ENCODE results near the gene TELO2. TPM values are rescaled to one million over a fixed set of nuclear protein-coding genes. Genes with fewer than 3 reads are reported as not detected.
A peak's percentile ranks its signal among the peaks of the same experiment; 100 is the strongest.

The TELO2 gene
- total and polyA plus RNA-seq, 11 donors, result 11.8 to 29.6 (median 17.0) TPM

GRCh38 chr16:1509307-1510221 is 16.4 kb downstream of the TELO2 start:
- WGBS, 4 donors, result 37 to 55% (median 44%) methylated on average over 26 to 44 of the region's 44 CpGs
- H3K36me3 ChIP-seq, result peaks cover 0 to 36% (median 10%) of the 10 kb centered on the region in 9 donors
- H3K27me3 ChIP-seq, result no peaks in the 10 kb centered on the region
- intact Hi-C loops (cut with DNase I), result no loop called here
- H3K4me1 ChIP-seq, result peaks cover 6 to 44% (median 24%) of the 10 kb centered on the region in 12 donors
- no peak for TF ChIP-seq CTCF (IDR thresholded peaks at IDR 0.05)
- TF ChIP-seq POLR2A (IDR thresholded peaks at IDR 0.05), result peak; percentile 13 to 40
- peak overlapping the region; percentile 78 to 96 (median 86) for H3K27ac ChIP-seq
- ATAC-seq (peak; percentile 88 to 93 (median 92)), DNase-seq (peak; percentile 72 to 88 (median 84))
- H3K9me3 ChIP-seq, result peaks cover 0 to 8% (median 2%) of the 10 kb centered on the region in 12 donors
- peak overlapping the region in 2 of 12 donors; percentile 3 to 11 for H3K4me3 ChIP-seq

DNA sequence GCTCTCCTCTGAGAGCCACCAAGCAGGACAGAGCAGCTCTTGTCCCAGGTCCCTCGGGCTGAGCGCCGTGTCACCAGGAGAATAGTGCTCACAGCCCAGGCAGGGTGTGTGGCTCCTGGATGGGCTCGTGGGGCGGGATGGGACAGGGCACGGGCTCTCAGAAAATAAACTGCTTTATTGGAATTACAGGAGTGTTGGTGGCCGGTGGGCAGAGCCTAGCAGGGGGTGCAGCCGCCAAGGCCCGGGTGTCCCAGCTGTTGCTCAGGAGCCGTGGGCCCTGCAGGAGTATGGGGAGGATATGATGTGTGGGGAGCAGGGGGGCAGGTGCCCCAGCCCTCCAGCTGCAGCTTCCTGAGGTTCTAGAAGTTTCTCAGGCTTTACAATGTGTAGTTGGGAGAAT is 17.1 kb downstream of the TELO2 start:
- Histone ChIP-seq H3K36me3 (peaks cover 0 to 36% (median 10%) of the 10 kb centered on the region in 9 donors), H3K9me3 (peaks cover 0 to 15% (median 3%) of the 10 kb centered on the region in 12 donors), H3K27ac (peak overlapping the region; percentile 78 to 96 (median 86)), H3K4me3 (no peak overlapping the region), H3K4me1 (peaks cover 6 to 44% (median 24%) of the 10 kb centered on the region in 12 donors), H3K27me3 (no peaks in the 10 kb centered on the region)
- ATAC-seq, result peak in 2 of 4 donors; percentile 5 to 33
- DNase-seq, result no peak
- intact Hi-C loops (cut with DNase I), result no loop called here
- no peak for TF ChIP-seq POLR2A (IDR thresholded peaks at IDR 0.05)
- no peak for TF ChIP-seq CTCF (IDR thresholded peaks at IDR 0.05)
- 60 to 74% (median 65%) methylated on average over 10 of the region's 10 CpGs for WGBS, 4 donors

- DNase-seq (no peak), ATAC-seq (no peak)
- H3K9me3 ChIP-seq, result peaks cover 0 to 18% (median 3%) of the 10 kb centered on the region in 12 donors
- TF ChIP-seq POLR2A (IDR thresholded peaks at IDR 0.05) (no peak), CTCF (IDR thresholded peaks at IDR 0.05) (no peak)
- intact Hi-C loops (cut with DNase I), result no loop called here
- no peaks in the 10 kb centered on the region for H3K27me3 ChIP-seq
- H3K4me3 ChIP-seq, result no peak overlapping the region
- 93 to 100% (median 96%) methylated on average over 16 to 26 of the region's 26 CpGs for WGBS, 4 donors
- H3K4me1 ChIP-seq, result peaks cover 6 to 44% (median 24%) of the 10 kb centered on the region in 12 donors
- H3K36me3 ChIP-seq, result peaks cover 0 to 31% (median 10%) of the 10 kb centered on the region in 9 donors
- peak overlapping the region in 6 of 12 donors; percentile 78 to 95 (median 82) for H3K27ac ChIP-seq
Measured at GRCh38 chr16:1510941-1511351, 17.8 kb downstream of the TELO2 start.
